Measurements from ENCODE around the gene GPD2. TPM values are rescaled to one million over a fixed set of nuclear protein-coding genes. Genes with fewer than 3 reads are reported as not detected.

Gene GPD2
- polyA plus RNA-seq (2013, experiment 1 of 2), result 42.8 TPM
- 40.8 TPM for polyA plus RNA-seq (2013, experiment 2 of 2)

GRCh38 chr2:156435718-156436496 is at the start of gene GPD2:
GPD2 (plus strand) TSS chr2:156436379; CDS start chr2:156476106, 39,727 bp downstream.
- Histone ChIP-seq H4K8ac (ENCODE audit: low read depth, low read length) (peak within 1 kb of the TSS; percentile 29), H3K4me2 (ENCODE audit: low read length) (peak within 1 kb of the TSS; percentile 81), H3K79me1 (ENCODE audit: low read length) (peaks cover 4% of the 10 kb centered on the region), H2BK120ac (ENCODE audit: low read depth, low read length) (no peak within 1 kb of the TSS), H3K4me3 (ENCODE audit: low read length) (peak within 1 kb of the TSS; percentile 59), H3K4ac (ENCODE audit: low read depth, low read length) (peak within 1 kb of the TSS; percentile 40), H3K27ac (ENCODE audit: low read depth, low read length) (peak within 1 kb of the TSS; percentile 99), H3K23ac (ENCODE audit: low read length) (peak within 1 kb of the TSS; percentile 99), H2BK5ac (ENCODE audit: low read length) (peak within 1 kb of the TSS; percentile 89), H3K36me3 (ENCODE audit: control insufficient read depth, insufficient read depth, low read length) (no peaks in the 10 kb centered on the region), H2BK15ac (replicated peaks; ENCODE audit: low read depth) (no peak within 1 kb of the TSS), H3K9ac (ENCODE audit: low read length) (peak within 1 kb of the TSS; percentile 93), H3K4me1 (ENCODE audit: control insufficient read depth, low read depth, low read length) (peaks cover 4% of the 10 kb centered on the region), H3K18ac (ENCODE audit: low read length) (peak within 1 kb of the TSS; percentile 84), H3K56ac (ENCODE audit: low read length) (peak within 1 kb of the TSS; percentile 98), H3K79me2 (ENCODE audit: control insufficient read depth, insufficient read depth, low read length) (peaks cover 10% of the 10 kb centered on the region), H2AK5ac (ENCODE audit: low read length) (peak within 1 kb of the TSS; percentile 29), H3K27me3 (ENCODE audit: insufficient read depth, low read length, poor library complexity) (no peaks in the 10 kb centered on the region), H4K5ac (ENCODE audit: low read length) (no peak within 1 kb of the TSS)
- peak; percentile 96 for DNase-seq
- WGBS (ENCODE audit: extremely low coverage, insufficient coverage, low lambda C conversion rate), result no CpG with 5 or more reads among the region's 79 CpGs

GRCh38 chr2:156394033-156394741 is 42.0 kb upstream of the GPD2 start:
- Histone ChIP-seq H3K9ac (ENCODE audit: low read length) (no peak overlapping the region), H3K27ac (ENCODE audit: low read depth, low read length) (no peak overlapping the region), H2BK5ac (ENCODE audit: low read length) (no peak overlapping the region), H2BK120ac (ENCODE audit: low read depth, low read length) (no peak overlapping the region), H2BK15ac (replicated peaks; ENCODE audit: low read depth) (no peak overlapping the region), H3K4me1 (ENCODE audit: control insufficient read depth, low read depth, low read length) (no peaks in the 10 kb centered on the region), H3K23ac (ENCODE audit: low read length) (no peak overlapping the region), H2AK5ac (ENCODE audit: low read length) (no peak overlapping the region), H4K8ac (ENCODE audit: low read depth, low read length) (no peak overlapping the region), H3K36me3 (ENCODE audit: control insufficient read depth, insufficient read depth, low read length) (no peaks in the 10 kb centered on the region), H4K5ac (ENCODE audit: low read length) (no peak overlapping the region), H3K18ac (ENCODE audit: low read length) (no peak overlapping the region), H3K27me3 (ENCODE audit: insufficient read depth, low read length, poor library complexity) (no peaks in the 10 kb centered on the region), H3K79me1 (ENCODE audit: low read length) (no peaks in the 10 kb centered on the region), H3K4me2 (ENCODE audit: low read length) (no peak overlapping the region), H3K79me2 (ENCODE audit: control insufficient read depth, insufficient read depth, low read length) (no peaks in the 10 kb centered on the region), H3K56ac (ENCODE audit: low read length) (no peak overlapping the region), H3K4ac (ENCODE audit: low read depth, low read length) (no peak overlapping the region), H3K4me3 (ENCODE audit: low read length) (no peak overlapping the region)
- no peak for DNase-seq
- WGBS (ENCODE audit: extremely low coverage, insufficient coverage, low lambda C conversion rate), result no CpG with 5 or more reads among the region's 26 CpGs

- Histone ChIP-seq H3K79me1 (ENCODE audit: low read length) (no peaks in the 10 kb centered on the region), H4K5ac (ENCODE audit: low read length) (no peak overlapping the region), H2BK15ac (replicated peaks; ENCODE audit: low read depth) (no peak overlapping the region), H4K8ac (ENCODE audit: low read depth, low read length) (no peak overlapping the region), H3K4me1 (ENCODE audit: control insufficient read depth, low read depth, low read length) (peaks cover 2% of the 10 kb centered on the region), H3K27ac (ENCODE audit: low read depth, low read length) (no peak overlapping the region), H3K56ac (ENCODE audit: low read length) (no peak overlapping the region), H3K4me2 (ENCODE audit: low read length) (no peak overlapping the region), H3K27me3 (ENCODE audit: insufficient read depth, low read length, poor library complexity) (no peaks in the 10 kb centered on the region), H2BK5ac (ENCODE audit: low read length) (no peak overlapping the region), H3K18ac (ENCODE audit: low read length) (no peak overlapping the region), H3K4ac (ENCODE audit: low read depth, low read length) (no peak overlapping the region), H3K23ac (ENCODE audit: low read length) (no peak overlapping the region), H2BK120ac (ENCODE audit: low read depth, low read length) (no peak overlapping the region), H3K9ac (ENCODE audit: low read length) (no peak overlapping the region), H2AK5ac (ENCODE audit: low read length) (no peak overlapping the region), H3K4me3 (ENCODE audit: low read length) (no peak overlapping the region), H3K79me2 (ENCODE audit: control insufficient read depth, insufficient read depth, low read length) (no peaks in the 10 kb centered on the region), H3K36me3 (ENCODE audit: control insufficient read depth, insufficient read depth, low read length) (no peaks in the 10 kb centered on the region)
- WGBS (ENCODE audit: extremely low coverage, insufficient coverage, low lambda C conversion rate), result no CpG with 5 or more reads among the region's 2 CpGs
- DNase-seq, result no peak
These were observed 40.1 kb upstream of the GPD2 start for GRCh38 chr2:156396126-156396525.

- Histone ChIP-seq H3K4me3 (ENCODE audit: low read length) (no peak overlapping the region), H3K79me1 (ENCODE audit: low read length) (no peaks in the 10 kb centered on the region), H2BK120ac (ENCODE audit: low read depth, low read length) (no peak overlapping the region), H4K8ac (ENCODE audit: low read depth, low read length) (no peak overlapping the region), H3K18ac (ENCODE audit: low read length) (no peak overlapping the region), H2AK5ac (ENCODE audit: low read length) (no peak overlapping the region), H3K79me2 (ENCODE audit: control insufficient read depth, insufficient read depth, low read length) (no peaks in the 10 kb centered on the region), H3K4ac (ENCODE audit: low read depth, low read length) (no peak overlapping the region), H3K27ac (ENCODE audit: low read depth, low read length) (no peak overlapping the region), H3K36me3 (ENCODE audit: control insufficient read depth, insufficient read depth, low read length) (no peaks in the 10 kb centered on the region), H3K9ac (ENCODE audit: low read length) (no peak overlapping the region), H2BK5ac (ENCODE audit: low read length) (no peak overlapping the region), H3K4me1 (ENCODE audit: control insufficient read depth, low read depth, low read length) (peaks cover 2% of the 10 kb centered on the region), H3K27me3 (ENCODE audit: insufficient read depth, low read length, poor library complexity) (no peaks in the 10 kb centered on the region), H3K56ac (ENCODE audit: low read length) (no peak overlapping the region), H2BK15ac (replicated peaks; ENCODE audit: low read depth) (no peak overlapping the region), H3K4me2 (ENCODE audit: low read length) (no peak overlapping the region), H4K5ac (ENCODE audit: low read length) (no peak overlapping the region), H3K23ac (ENCODE audit: low read length) (no peak overlapping the region)
- no CpG with 5 or more reads among the region's 4 CpGs for WGBS (ENCODE audit: extremely low coverage, insufficient coverage, low lambda C conversion rate)
- no peak for DNase-seq
These were observed 39.0 kb upstream of the GPD2 start for GRCh38 chr2:156397229-156397628.

GRCh38 chr2:156398176-156398575 is 38.0 kb upstream of the GPD2 start:
- Histone ChIP-seq H2BK120ac (ENCODE audit: low read depth, low read length) (no peak overlapping the region), H3K4me2 (ENCODE audit: low read length) (no peak overlapping the region), H3K4ac (ENCODE audit: low read depth, low read length) (no peak overlapping the region), H3K9ac (ENCODE audit: low read length) (no peak overlapping the region), H2BK15ac (replicated peaks; ENCODE audit: low read depth) (no peak overlapping the region), H3K56ac (ENCODE audit: low read length) (no peak overlapping the region), H3K27me3 (ENCODE audit: insufficient read depth, low read length, poor library complexity) (no peaks in the 10 kb centered on the region), H3K79me2 (ENCODE audit: control insufficient read depth, insufficient read depth, low read length) (no peaks in the 10 kb centered on the region), H3K18ac (ENCODE audit: low read length) (no peak overlapping the region), H2BK5ac (ENCODE audit: low read length) (no peak overlapping the region), H3K4me1 (ENCODE audit: control insufficient read depth, low read depth, low read length) (peaks cover 2% of the 10 kb centered on the region), H3K79me1 (ENCODE audit: low read length) (no peaks in the 10 kb centered on the region), H4K5ac (ENCODE audit: low read length) (no peak overlapping the region), H3K36me3 (ENCODE audit: control insufficient read depth, insufficient read depth, low read length) (no peaks in the 10 kb centered on the region), H3K27ac (ENCODE audit: low read depth, low read length) (no peak overlapping the region), H3K4me3 (ENCODE audit: low read length) (no peak overlapping the region), H2AK5ac (ENCODE audit: low read length) (no peak overlapping the region), H3K23ac (ENCODE audit: low read length) (no peak overlapping the region), H4K8ac (ENCODE audit: low read depth, low read length) (no peak overlapping the region)
- DNase-seq, result no peak
- no CpG with 5 or more reads among the region's 5 CpGs for WGBS (ENCODE audit: extremely low coverage, insufficient coverage, low lambda C conversion rate)
